Nephron progenitor cell (in vitro differentiated cells): ENCODE results near the gene SART3.
A peak's percentile ranks its signal among the peaks of the same experiment; 100 is the strongest.

Source experiments
- DNase-seq: peaks from one replicate; pipeline ENCODE4 v3.0.0; 2021
- H3K27ac Mint-ChIP-seq: 2 replicates; pipeline ENCODE4 v1.8.0; 2021; ENCODE audit warnings: mild to moderate bottlenecking, moderate library complexity, mixed read lengths
- H3K27me3 Mint-ChIP-seq: 2 replicates; pipeline ENCODE4 v1.8.0; 2021; ENCODE audit warnings: mild to moderate bottlenecking, low read depth, mixed read lengths; ENCODE audit not compliant: poor library complexity
- H3K36me3 Mint-ChIP-seq: 2 replicates; pipeline ENCODE4 v1.8.0; 2021; ENCODE audit warnings: low read depth, mixed read lengths
- H3K4me1 Mint-ChIP-seq: 2 replicates; pipeline ENCODE4 v1.8.0; 2021; ENCODE audit warnings: mixed read lengths
- H3K4me3 Mint-ChIP-seq: 2 replicates; pipeline ENCODE4 v1.8.0; 2021; ENCODE audit warnings: mild to moderate bottlenecking, moderate library complexity, mixed read lengths
- H3K9me3 Mint-ChIP-seq: 2 replicates; pipeline ENCODE4 v1.8.0; 2021; ENCODE audit warnings: mild to moderate bottlenecking, moderate library complexity, mixed read lengths
- TF ChIP-seq, protein P1 (sequence below): fragments of 200-600 bp; sonication (generic); IDR thresholded peaks from 2 replicates; pipeline ENCODE4 v1.5.0; 2021; ENCODE audit warnings: antibody characterized with exemption

SART3 gene

DNA sequence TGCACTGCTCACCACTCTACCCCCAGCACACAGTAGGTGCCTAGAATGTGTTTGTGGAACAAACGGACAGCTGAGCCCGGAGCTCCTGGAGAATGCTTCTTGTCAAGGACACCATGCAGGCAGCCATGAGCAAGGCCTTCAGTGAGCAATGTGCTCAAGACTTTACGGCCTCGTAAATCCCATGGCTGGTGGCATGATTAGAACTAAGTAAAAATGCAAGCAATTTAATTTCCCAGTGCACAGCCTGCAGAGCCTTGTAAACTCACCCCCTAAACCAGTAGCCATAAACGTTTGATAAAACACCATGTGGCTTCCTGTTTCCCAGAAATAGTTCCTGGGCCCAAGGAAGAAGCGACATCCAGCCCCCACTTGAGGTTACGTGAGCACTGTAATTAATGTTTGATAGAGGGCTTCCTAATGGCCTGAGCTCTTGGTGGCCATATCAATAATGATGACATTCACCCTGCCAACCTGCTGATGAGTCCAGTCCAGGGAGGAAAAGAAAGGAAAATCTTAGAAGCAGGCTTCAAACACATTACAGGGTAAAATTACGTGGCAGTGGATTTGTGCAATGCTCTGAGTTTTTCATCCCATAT is 82.3 kb downstream of the SART3 start:
- Mint-ChIP-seq H3K4me3 (no peak overlapping the region), H3K27me3 (peaks cover 6% of the 10 kb centered on the region), H3K36me3 (no peaks in the 10 kb centered on the region), H3K4me1 (peaks cover 29% of the 10 kb centered on the region), H3K27ac (peak overlapping the region; percentile 62), H3K9me3 (no peaks in the 10 kb centered on the region)
- TF ChIP-seq, protein P1, sequence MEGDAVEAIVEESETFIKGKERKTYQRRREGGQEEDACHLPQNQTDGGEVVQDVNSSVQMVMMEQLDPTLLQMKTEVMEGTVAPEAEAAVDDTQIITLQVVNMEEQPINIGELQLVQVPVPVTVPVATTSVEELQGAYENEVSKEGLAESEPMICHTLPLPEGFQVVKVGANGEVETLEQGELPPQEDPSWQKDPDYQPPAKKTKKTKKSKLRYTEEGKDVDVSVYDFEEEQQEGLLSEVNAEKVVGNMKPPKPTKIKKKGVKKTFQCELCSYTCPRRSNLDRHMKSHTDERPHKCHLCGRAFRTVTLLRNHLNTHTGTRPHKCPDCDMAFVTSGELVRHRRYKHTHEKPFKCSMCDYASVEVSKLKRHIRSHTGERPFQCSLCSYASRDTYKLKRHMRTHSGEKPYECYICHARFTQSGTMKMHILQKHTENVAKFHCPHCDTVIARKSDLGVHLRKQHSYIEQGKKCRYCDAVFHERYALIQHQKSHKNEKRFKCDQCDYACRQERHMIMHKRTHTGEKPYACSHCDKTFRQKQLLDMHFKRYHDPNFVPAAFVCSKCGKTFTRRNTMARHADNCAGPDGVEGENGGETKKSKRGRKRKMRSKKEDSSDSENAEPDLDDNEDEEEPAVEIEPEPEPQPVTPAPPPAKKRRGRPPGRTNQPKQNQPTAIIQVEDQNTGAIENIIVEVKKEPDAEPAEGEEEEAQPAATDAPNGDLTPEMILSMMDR, result no peak
- no peak for DNase-seq

- Mint-ChIP-seq H3K27me3 (peaks cover 6% of the 10 kb centered on the region), H3K9me3 (no peaks in the 10 kb centered on the region), H3K4me1 (peaks cover 29% of the 10 kb centered on the region), H3K27ac (no peak overlapping the region), H3K4me3 (no peak overlapping the region), H3K36me3 (no peaks in the 10 kb centered on the region)
- TF ChIP-seq, protein P1, result no peak
- no peak for DNase-seq
Observed at GRCh38 chr12:108477881-108478259, 83.1 kb downstream of the SART3 start.

DNA sequence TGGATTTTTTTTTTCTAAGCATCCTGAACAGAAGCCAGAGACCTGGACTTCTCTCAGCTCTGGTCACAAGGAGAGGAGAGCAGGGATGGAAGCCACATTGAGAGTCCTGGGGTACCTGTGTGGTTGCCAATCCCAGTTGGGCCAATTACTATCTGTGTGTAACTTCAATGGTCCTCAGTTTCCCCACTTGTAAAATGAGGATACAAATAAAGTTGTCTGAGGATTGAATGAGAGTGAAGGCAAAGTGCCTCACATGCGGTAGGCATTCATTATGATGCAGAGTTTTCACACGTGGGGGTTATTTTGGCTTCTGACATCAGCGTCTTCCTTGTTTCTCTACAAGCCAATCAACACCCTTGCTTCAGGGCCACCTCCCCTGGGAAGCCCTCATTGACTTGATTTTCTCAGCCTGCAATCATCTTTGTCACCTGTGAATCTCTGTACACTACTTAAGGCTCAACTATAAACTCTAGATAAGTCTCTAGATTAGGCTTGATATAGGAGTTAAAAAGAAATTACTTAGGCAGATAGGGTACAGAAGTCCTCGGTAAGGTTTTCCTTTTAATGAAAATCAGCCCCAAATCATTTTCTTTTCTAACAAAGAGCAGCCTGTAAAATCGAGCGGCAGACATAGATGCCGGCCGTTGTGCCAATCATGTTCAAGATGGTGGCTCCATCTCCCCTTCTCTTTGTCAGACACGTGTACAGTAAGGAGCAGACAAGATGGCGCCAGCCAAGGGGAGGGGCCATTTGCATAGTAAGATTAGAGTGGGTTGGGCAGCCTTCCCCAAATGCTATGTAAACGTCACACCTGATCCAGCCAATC is 83.7 kb downstream of the SART3 start:
- Mint-ChIP-seq H3K9me3 (no peaks in the 10 kb centered on the region), H3K36me3 (no peaks in the 10 kb centered on the region), H3K27ac (no peak overlapping the region), H3K27me3 (peaks cover 5% of the 10 kb centered on the region), H3K4me1 (peaks cover 29% of the 10 kb centered on the region), H3K4me3 (no peak overlapping the region)
- DNase-seq, result no peak
- TF ChIP-seq, protein P1, result no peak

DNA sequence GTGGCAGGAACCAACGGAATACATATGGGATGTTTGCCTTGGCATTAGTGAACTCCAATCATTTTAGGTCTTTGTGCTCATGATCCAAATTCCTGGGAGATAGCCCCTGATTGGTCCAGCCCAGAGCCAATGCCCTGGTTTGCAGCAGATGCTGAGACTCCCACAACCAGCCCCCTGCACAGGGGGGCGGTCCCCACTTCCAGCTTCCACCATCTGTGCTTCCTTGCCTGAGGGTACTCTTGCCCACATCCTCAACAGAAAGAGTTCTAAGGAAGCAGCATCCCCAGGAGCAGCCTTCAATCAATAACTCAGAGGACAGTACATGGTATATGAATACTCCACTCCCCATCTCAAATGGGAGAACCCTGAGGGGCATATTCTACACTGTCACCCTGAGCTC is 85.6 kb downstream of the SART3 start:
- H3K4me3 Mint-ChIP-seq, result no peak overlapping the region
- H3K27ac Mint-ChIP-seq, result no peak overlapping the region
- no peak for DNase-seq
- peaks cover 29% of the 10 kb centered on the region for H3K4me1 Mint-ChIP-seq
- TF ChIP-seq, protein P1, result no peak
- no peaks in the 10 kb centered on the region for H3K9me3 Mint-ChIP-seq
- H3K27me3 Mint-ChIP-seq, result peaks cover 3% of the 10 kb centered on the region
- H3K36me3 Mint-ChIP-seq, result no peaks in the 10 kb centered on the region

- TF ChIP-seq, protein P1, result no peak
- H3K9me3 Mint-ChIP-seq, result no peaks in the 10 kb centered on the region
- H3K27ac Mint-ChIP-seq, result no peak overlapping the region
- H3K4me1 Mint-ChIP-seq, result peaks cover 18% of the 10 kb centered on the region
- DNase-seq, result no peak
- no peaks in the 10 kb centered on the region for H3K36me3 Mint-ChIP-seq
- H3K27me3 Mint-ChIP-seq, result peaks cover 3% of the 10 kb centered on the region
- no peak overlapping the region for H3K4me3 Mint-ChIP-seq
Observed at GRCh38 chr12:108473400-108474055, 87.4 kb downstream of the SART3 start.
